HepG2 (cell line): ENCODE results near the gene SUPT4H1. TPM values are rescaled to one million over a fixed set of nuclear protein-coding genes. Genes with fewer than 3 reads are reported as not detected.

Experiments used
- FOXA3 ChIP-seq: IDR thresholded peaks from 2 replicates; pipeline ENCODE4 v1.6.1; 2016; ENCODE audit warnings: missing genetic modification reagents, missing compliant biosample characterization
- GLI4 ChIP-seq: sonication (generic); formaldehyde crosslinking; IDR thresholded peaks from 2 replicates; pipeline ENCODE4 v1.5.1; 2020; ENCODE audit warnings: missing genetic modification reagents, mild to moderate bottlenecking, moderate library complexity, borderline replicate concordance
- PAXIP1 ChIP-seq: sonication (generic); formaldehyde crosslinking; conservative IDR thresholded peaks from 2 replicates; pipeline ENCODE4 v1.4.0; 2020; ENCODE audit warnings: mild to moderate bottlenecking, missing genetic modification reagents, moderate library complexity
- TFDP1 ChIP-seq: IDR thresholded peaks from 2 replicates; pipeline ENCODE4 v1.6.1; 2016; ENCODE audit warnings: missing compliant biosample characterization, missing genetic modification reagents, borderline replicate concordance
- TRIM24 ChIP-seq: sonication (generic); formaldehyde crosslinking; IDR thresholded peaks from 2 replicates; pipeline ENCODE4 v1.8.0; 2022; ENCODE audit warnings: mild to moderate bottlenecking, missing genetic modification reagents
- ZNF362 ChIP-seq: sonication (generic); formaldehyde crosslinking; IDR thresholded peaks from 2 replicates; pipeline ENCODE4 v1.4.0; 2020; ENCODE audit warnings: missing genetic modification reagents, mild to moderate bottlenecking, borderline replicate concordance
- ZNF562 ChIP-seq: sonication (generic); formaldehyde crosslinking; IDR thresholded peaks from 2 replicates; pipeline ENCODE4 v1.8.0; 2022; ENCODE audit warnings: missing genetic modification reagents, borderline replicate concordance
- ZNF564 ChIP-seq: sonication (generic); formaldehyde crosslinking; IDR thresholded peaks from 2 replicates; pipeline ENCODE4 v1.8.1; 2023; ENCODE audit warnings: mild to moderate bottlenecking, missing genetic modification reagents
- ZNF660 ChIP-seq: sonication (generic); formaldehyde crosslinking; IDR thresholded peaks from 2 replicates; pipeline ENCODE4 v1.5.1; 2020; ENCODE audit warnings: mild to moderate bottlenecking, low read depth, missing genetic modification reagents, borderline replicate concordance
- polyA plus RNA-seq, 8 experiments: library from polyadenylated mRNA; depleted of rRNA in 3 of 8; stranded (reverse) in 7 of 8; unstranded in 1 of 8; fragments of >200 nt; fragmentation: Illumina TruSeq in 4 of 8; extraction: Trizol in 4 of 8; gene quantifications; 2 replicates each; pipeline versions ENCODE4 v1.2.1 to v1.2.3, GENCODE V29; 2011 to 2016; ENCODE audit warnings: low read depth in 4 of 8, missing spikeins in 1 of 8, mixed read lengths in 1 of 8; ENCODE audit not compliant: insufficient read depth in 1 of 8
- total RNA-seq, 5 experiments: library from RNA; depleted of rRNA; stranded (reverse); fragments of >200 nt; fragmentation: Illumina TruSeq; extraction: Trizol; gene quantifications; 2 replicates each; pipeline ENCODE4 v1.2.3, GENCODE V29; 2016; ENCODE audit warnings: low read depth in 1 of 5
- TF ChIP-seq, protein P1 (sequence below): sonication (generic); formaldehyde crosslinking; IDR thresholded peaks from 2 replicates; pipeline ENCODE4 v1.4.0; 2020; ENCODE audit warnings: missing genetic modification reagents

Gene SUPT4H1
- total and polyA plus RNA-seq, 2 of the 13 experiments (the other 11 are each of a cell fraction or from before 2014, with no cell fraction given) = 155 to 244 TPM

- TF ChIP-seq PAXIP1 (CRISPR knock-in tag) = no peak
- TF ChIP-seq TFDP1 = no peak
- TF ChIP-seq GLI4 (CRISPR knock-in tag) = no peak
- TF ChIP-seq ZNF564 (CRISPR knock-in tag) = no peak
- no peak for TF ChIP-seq FOXA3 (CRISPR knock-in tag)
- no peak for TF ChIP-seq ZNF362 (CRISPR knock-in tag)
- TF ChIP-seq ZNF660 = no peak
- TF ChIP-seq ZNF562 (CRISPR knock-in tag) = no peak
- no peak for TF ChIP-seq TRIM24
- TF ChIP-seq, protein P1, sequence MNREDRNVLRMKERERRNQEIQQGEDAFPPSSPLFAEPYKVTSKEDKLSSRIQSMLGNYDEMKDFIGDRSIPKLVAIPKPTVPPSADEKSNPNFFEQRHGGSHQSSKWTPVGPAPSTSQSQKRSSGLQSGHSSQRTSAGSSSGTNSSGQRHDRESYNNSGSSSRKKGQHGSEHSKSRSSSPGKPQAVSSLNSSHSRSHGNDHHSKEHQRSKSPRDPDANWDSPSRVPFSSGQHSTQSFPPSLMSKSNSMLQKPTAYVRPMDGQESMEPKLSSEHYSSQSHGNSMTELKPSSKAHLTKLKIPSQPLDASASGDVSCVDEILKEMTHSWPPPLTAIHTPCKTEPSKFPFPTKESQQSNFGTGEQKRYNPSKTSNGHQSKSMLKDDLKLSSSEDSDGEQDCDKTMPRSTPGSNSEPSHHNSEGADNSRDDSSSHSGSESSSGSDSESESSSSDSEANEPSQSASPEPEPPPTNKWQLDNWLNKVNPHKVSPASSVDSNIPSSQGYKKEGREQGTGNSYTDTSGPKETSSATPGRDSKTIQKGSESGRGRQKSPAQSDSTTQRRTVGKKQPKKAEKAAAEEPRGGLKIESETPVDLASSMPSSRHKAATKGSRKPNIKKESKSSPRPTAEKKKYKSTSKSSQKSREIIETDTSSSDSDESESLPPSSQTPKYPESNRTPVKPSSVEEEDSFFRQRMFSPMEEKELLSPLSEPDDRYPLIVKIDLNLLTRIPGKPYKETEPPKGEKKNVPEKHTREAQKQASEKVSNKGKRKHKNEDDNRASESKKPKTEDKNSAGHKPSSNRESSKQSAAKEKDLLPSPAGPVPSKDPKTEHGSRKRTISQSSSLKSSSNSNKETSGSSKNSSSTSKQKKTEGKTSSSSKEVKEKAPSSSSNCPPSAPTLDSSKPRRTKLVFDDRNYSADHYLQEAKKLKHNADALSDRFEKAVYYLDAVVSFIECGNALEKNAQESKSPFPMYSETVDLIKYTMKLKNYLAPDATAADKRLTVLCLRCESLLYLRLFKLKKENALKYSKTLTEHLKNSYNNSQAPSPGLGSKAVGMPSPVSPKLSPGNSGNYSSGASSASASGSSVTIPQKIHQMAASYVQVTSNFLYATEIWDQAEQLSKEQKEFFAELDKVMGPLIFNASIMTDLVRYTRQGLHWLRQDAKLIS = no peak
Measured at GRCh38 chr17:58365980-58366595, 14.1 kb upstream of the SUPT4H1 start (continued).
